WTC11 (cell line): ENCODE results near the gene SCUBE1. TPM values are rescaled to one million over a fixed set of nuclear protein-coding genes. Genes with fewer than 3 reads are reported as not detected.

Experiments
- ATAC-seq: fragments of 200-7000 bp; cut with Tn5 transposase; 2 replicates; pipeline ENCODE4 v1.10.0; 2021; ENCODE audit warnings: mild to moderate bottlenecking, moderate library complexity
- CTCF ChIA-PET: fragments of 300-600 bp; sonication (Branson Sonifier 250); formaldehyde crosslinking; loops from one replicate; lab custom pipeline; 2021; ENCODE audit warnings: antibody characterized with exemption; lab: Charles Lee
- POLR2A ChIA-PET: fragments of 350-600 bp; sonication (Branson Sonifier 250); formaldehyde crosslinking; loops from one replicate; lab custom pipeline; 2021; ENCODE audit warnings: antibody characterized with exemption; lab: Charles Lee
- DNase-seq: peaks from one replicate; pipeline ENCODE4 v3.0.0; 2021; ENCODE audit warnings: low spot score
- H3K27ac Mint-ChIP-seq: 2 replicates; pipeline ENCODE4 v1.8.0; 2021; ENCODE audit warnings: mixed read lengths
- H3K27me3 Mint-ChIP-seq: 2 replicates; pipeline ENCODE4 v1.8.0; 2021; ENCODE audit warnings: low read depth, mild to moderate bottlenecking, moderate library complexity, mixed read lengths
- H3K36me3 Mint-ChIP-seq: 2 replicates; pipeline ENCODE4 v1.8.0; 2021; ENCODE audit warnings: mixed read lengths
- H3K4me1 Mint-ChIP-seq: 2 replicates; pipeline ENCODE4 v1.8.0; 2022; ENCODE audit warnings: mixed read lengths
- H3K4me3 Mint-ChIP-seq: 2 replicates; pipeline ENCODE4 v1.8.0; 2021; ENCODE audit warnings: mild to moderate bottlenecking, moderate library complexity, mixed read lengths
- H3K9me3 Mint-ChIP-seq: 2 replicates; pipeline ENCODE4 v1.8.0; 2021; ENCODE audit warnings: mixed read lengths
- CREM ChIP-seq: sonication (generic); formaldehyde crosslinking; IDR thresholded peaks from 2 replicates; pipeline ENCODE4 v1.8.1; 2022; ENCODE audit warnings: mild to moderate bottlenecking, missing genetic modification reagents, moderate library complexity
- CTCF ChIP-seq: fragments of 200-600 bp; IDR thresholded peaks from 2 replicates; pipeline ENCODE4 v1.8.0; 2022; ENCODE audit warnings: antibody characterized with exemption
- E2F1 ChIP-seq: sonication (generic); formaldehyde crosslinking; IDR thresholded peaks from 2 replicates; pipeline ENCODE4 v1.8.0; 2022; ENCODE audit warnings: mild to moderate bottlenecking, missing genetic modification reagents
- ELF4 ChIP-seq: sonication (generic); formaldehyde crosslinking; IDR thresholded peaks from 2 replicates; pipeline ENCODE4 v1.8.1; 2022; ENCODE audit warnings: low read depth, mild to moderate bottlenecking, moderate library complexity, missing genetic modification reagents
- FOXJ3 ChIP-seq: sonication (generic); formaldehyde crosslinking; IDR thresholded peaks from 2 replicates; pipeline ENCODE4 v1.9.0; 2021; ENCODE audit warnings: missing genetic modification reagents, mild to moderate bottlenecking, borderline replicate concordance
- FOXK1 ChIP-seq: sonication (generic); formaldehyde crosslinking; IDR thresholded peaks from 2 replicates; pipeline ENCODE4 v1.8.0; 2022; ENCODE audit warnings: mild to moderate bottlenecking, moderate library complexity, missing genetic modification reagents
- FOXP1 ChIP-seq: sonication (generic); formaldehyde crosslinking; IDR thresholded peaks from 2 replicates; pipeline ENCODE4 v1.8.0; 2022; ENCODE audit warnings: missing genetic modification reagents, mild to moderate bottlenecking, moderate library complexity, borderline replicate concordance
- GABPB1 ChIP-seq: sonication (generic); formaldehyde crosslinking; IDR thresholded peaks from 2 replicates; pipeline ENCODE4 v1.8.1; 2023; ENCODE audit warnings: mild to moderate bottlenecking, missing genetic modification reagents
- IRF1 ChIP-seq: sonication (generic); formaldehyde crosslinking; IDR thresholded peaks from 2 replicates; pipeline ENCODE4 v1.8.0; 2023; ENCODE audit warnings: missing genetic modification reagents
- MAX ChIP-seq: sonication (generic); formaldehyde crosslinking; IDR thresholded peaks from 2 replicates; pipeline ENCODE4 v1.8.0; 2022; ENCODE audit warnings: mild to moderate bottlenecking, missing genetic modification reagents
- NR2C2 ChIP-seq: sonication (generic); formaldehyde crosslinking; IDR thresholded peaks from 2 replicates; pipeline ENCODE4 v1.8.0; 2022; ENCODE audit warnings: mild to moderate bottlenecking, missing genetic modification reagents
- NR3C1 ChIP-seq: sonication (generic); formaldehyde crosslinking; conservative IDR thresholded peaks from 2 replicates; pipeline ENCODE4 v1.8.1; 2023; ENCODE audit warnings: low read depth, mild to moderate bottlenecking, missing genetic modification reagents
- RELA ChIP-seq: sonication (generic); formaldehyde crosslinking; IDR thresholded peaks from 2 replicates; pipeline ENCODE4 v1.8.1; 2022; ENCODE audit warnings: missing genetic modification reagents, mild to moderate bottlenecking, borderline replicate concordance
- RORB ChIP-seq: fragments of 250-450 bp; sonication (Bioruptor Pico); IDR thresholded peaks from 2 replicates; pipeline ENCODE4 v1.9.0; 2021; ENCODE audit warnings: mild to moderate bottlenecking
- TEAD1 ChIP-seq: sonication (generic); formaldehyde crosslinking; IDR thresholded peaks from 2 replicates; pipeline ENCODE4 v1.8.0; 2022; ENCODE audit warnings: mild to moderate bottlenecking, missing genetic modification reagents
- TP53 ChIP-seq: sonication (generic); formaldehyde crosslinking; IDR thresholded peaks from 2 replicates; pipeline ENCODE4 v1.8.1; 2023; ENCODE audit warnings: mild to moderate bottlenecking, missing genetic modification reagents
- USF1 ChIP-seq: sonication (generic); formaldehyde crosslinking; IDR thresholded peaks from 2 replicates; pipeline ENCODE4 v1.8.0; 2022; ENCODE audit warnings: mild to moderate bottlenecking, missing genetic modification reagents
- ZNF121 ChIP-seq: sonication (generic); formaldehyde crosslinking; IDR thresholded peaks from 2 replicates; pipeline ENCODE4 v1.8.0; 2023; ENCODE audit warnings: missing genetic modification reagents
- ZNF263 ChIP-seq: sonication (generic); formaldehyde crosslinking; IDR thresholded peaks from 2 replicates; pipeline ENCODE4 v1.8.1; 2022; ENCODE audit warnings: low read depth, mild to moderate bottlenecking, moderate library complexity, missing genetic modification reagents
- ZNF396 ChIP-seq: fragments of 250-450 bp; sonication (Bioruptor Pico); IDR thresholded peaks from 2 replicates; pipeline ENCODE4 v1.8.0; 2021; ENCODE audit warnings: mild to moderate bottlenecking, moderate library complexity, borderline replicate concordance
- ZSCAN18 ChIP-seq: fragments of 250-450 bp; sonication (Bioruptor Pico); IDR thresholded peaks from 2 replicates; pipeline ENCODE4 v2.1.2; 2022; ENCODE audit warnings: mild to moderate bottlenecking, moderate library complexity
- total RNA-seq: library from RNA; stranded (reverse); gene quantifications from 3 replicates; pipeline ENCODE4 v1.2.3, GENCODE V29; 2021

The SCUBE1 gene
- total RNA-seq, 1 experiment from 2014 or later: 6.9 TPM

GRCh38 chr22:43390872-43391271, 47.7 kb upstream of the SCUBE1 start (continued):
- no peak for TF ChIP-seq IRF1
- no peak for TF ChIP-seq ZNF396 (CRISPR knock-in tag)
- no peak for TF ChIP-seq FOXJ3 (CRISPR knock-in tag)
- TF ChIP-seq NR2C2: no peak
- TF ChIP-seq ELF4 (CRISPR knock-in tag): no peak
- TF ChIP-seq GABPB1 (CRISPR knock-in tag): no peak
- no peak for TF ChIP-seq RELA (CRISPR knock-in tag)
- no peak for TF ChIP-seq E2F1 (CRISPR knock-in tag)

GRCh38 chr22:43390166-43390565, 47.0 kb upstream of the SCUBE1 start:
- ChIA-PET POLR2A (no interaction called here), CTCF (interaction anchor here (0.7 to 7.7 kb wide), 5 partner anchors 44 to 353 kb away, joined by 3 to 108 read pairs (median 11); no protein-coding TSS in a partner anchor)
- Mint-ChIP-seq H3K27ac (no peak overlapping the region), H3K4me1 (peaks cover 16% of the 10 kb centered on the region), H3K4me3 (no peak overlapping the region), H3K36me3 (no peaks in the 10 kb centered on the region), H3K9me3 (no peaks in the 10 kb centered on the region), H3K27me3 (peaks cover 23% of the 10 kb centered on the region)
- no peak for TF ChIP-seq FOXP1 (CRISPR knock-in tag)
- TF ChIP-seq CREM (CRISPR knock-in tag): no peak
- TF ChIP-seq RORB (CRISPR knock-in tag): no peak
- no peak for TF ChIP-seq TEAD1
- TF ChIP-seq ZNF121: no peak
- TF ChIP-seq ZSCAN18 (CRISPR knock-in tag): no peak
- DNase-seq (no peak), ATAC-seq (no peak)

GRCh38 chr22:43389227-43389836, 46.2 kb upstream of the SCUBE1 start:
- H3K27me3 Mint-ChIP-seq: peaks cover 27% of the 10 kb centered on the region
- no peak for TF ChIP-seq IRF1
- peak; percentile 36; the same call in 1 of the 2 replicates for TF ChIP-seq ZNF263 (CRISPR knock-in tag)
- TF ChIP-seq, all 79 proteins: peak for 1
- DNase-seq: no peak
- Mint-ChIP-seq H3K9me3 (no peaks in the 10 kb centered on the region), H3K27ac (no peak overlapping the region), H3K4me1 (peaks cover 16% of the 10 kb centered on the region), H3K4me3 (no peak overlapping the region), H3K36me3 (no peaks in the 10 kb centered on the region)
- POLR2A ChIA-PET: no interaction called here
- ATAC-seq: no peak
- CTCF ChIA-PET: interaction anchor here (0.7 to 7.7 kb wide), 7 partner anchors 39 to 354 kb away, joined by 3 to 108 read pairs (median 5); no protein-coding TSS in a partner anchor

- 0 out of 2 replicates have a peak, but pooled peaks have one; percentile 14 for TF ChIP-seq USF1 (CRISPR knock-in tag)
- no peak for TF ChIP-seq RELA (CRISPR knock-in tag)
- TF ChIP-seq CTCF: peak; percentile 100
- no peak for TF ChIP-seq NR2C2
- TF ChIP-seq FOXK1 (CRISPR knock-in tag): no peak
- 0 out of 2 replicates have a peak, but pooled peaks have one; percentile 22 for TF ChIP-seq MAX
- 0 out of 2 replicates have a peak, but pooled peaks have one; percentile 17 for TF ChIP-seq TEAD1
- 0 out of 2 replicates have a peak, but pooled peaks have one; percentile 22 for TF ChIP-seq NR3C1
- 0 out of 2 replicates have a peak, but pooled peaks have one; percentile 19 for TF ChIP-seq TP53 (CRISPR knock-in tag)
- peak; percentile 82 for ATAC-seq
- ChIA-PET CTCF (interaction anchor here (0.5 to 7.7 kb wide), 14 partner anchors 16 to 353 kb away, joined by 3 to 108 read pairs (median 4); no protein-coding TSS in a partner anchor), POLR2A (no interaction called here)
- no peak overlapping the region for H3K4me3 Mint-ChIP-seq
- peaks cover 14% of the 10 kb centered on the region for H3K4me1 Mint-ChIP-seq
- H3K27ac Mint-ChIP-seq: no peak overlapping the region
- peak; percentile 95 for DNase-seq
- H3K36me3 Mint-ChIP-seq: no peaks in the 10 kb centered on the region
- peaks cover 28% of the 10 kb centered on the region for H3K27me3 Mint-ChIP-seq
- no peaks in the 10 kb centered on the region for H3K9me3 Mint-ChIP-seq
Measured at GRCh38 chr22:43388420-43388851, 45.3 kb upstream of the SCUBE1 start.
